ENCODE data around the gene GTF2F2. TPM values are rescaled to one million over a fixed set of nuclear protein-coding genes. Genes with fewer than 3 reads are reported as not detected.
"Not testable (repeated sequence)": the region's sequence is repeated elsewhere in the genome, so short reads cannot be mapped to it uniquely, and the experiment has no call there.

Gene GTF2F2
- total RNA-seq, 1 donor from 2014 or later, result 30.0 TPM

DNA sequence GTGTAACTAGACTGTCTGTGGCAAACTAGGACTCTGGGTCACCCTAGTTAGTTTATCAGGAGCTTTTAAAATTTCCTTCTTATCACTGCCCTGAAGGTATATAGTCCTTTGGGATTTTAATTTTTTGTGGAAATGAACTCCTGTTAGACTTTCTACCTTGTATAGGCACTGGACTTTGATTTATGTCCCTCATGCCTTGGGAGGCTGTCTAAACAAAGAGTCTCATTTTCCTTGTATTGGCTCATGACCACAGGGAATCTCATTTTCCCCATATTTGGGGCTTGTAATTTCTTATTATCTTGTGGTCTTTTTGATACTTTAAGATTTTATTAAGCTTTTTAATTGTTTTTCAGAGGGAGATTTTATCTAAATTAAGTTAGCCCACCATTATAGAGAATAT, 59.1 kb downstream of the GTF2F2 start:
- H3K27ac Mint-ChIP-seq, result no peak overlapping the region
- H3K4me3 Mint-ChIP-seq, result no peak overlapping the region
- no peaks in the 10 kb centered on the region for H3K27me3 Mint-ChIP-seq
- H3K36me3 Mint-ChIP-seq (ENCODE audit: low read depth), result peaks cover 16% of the 10 kb centered on the region
- intact Hi-C loops (cut with micrococcal nuclease), result loop anchor here (2.0 kb wide), 1 partner anchor 17 kb away; no protein-coding TSS in a partner anchor
- H3K9me3 Mint-ChIP-seq, result no peaks in the 10 kb centered on the region
- H3K4me1 Mint-ChIP-seq, result peaks cover 20% of the 10 kb centered on the region
- no peak for DNase-seq

DNA sequence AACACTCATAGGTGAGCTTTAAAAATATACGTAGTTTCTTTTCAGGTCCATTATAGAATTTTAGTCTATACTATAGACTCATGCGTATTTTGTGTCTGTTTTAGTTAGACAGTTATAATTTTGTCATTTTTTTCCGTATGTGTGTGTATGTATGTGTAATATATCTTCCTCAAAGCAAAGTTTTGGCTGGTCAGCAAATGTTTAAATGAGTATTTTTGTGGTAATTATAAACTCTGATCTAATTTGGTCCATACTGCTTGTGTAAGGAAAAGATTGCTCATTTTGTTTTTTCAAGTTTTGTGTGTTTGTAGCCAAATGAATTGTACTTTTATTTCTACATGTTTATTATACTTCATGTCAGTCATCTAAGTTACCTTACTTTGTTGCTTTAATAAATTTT, 60.0 kb downstream of the GTF2F2 start:
- Mint-ChIP-seq H3K36me3 (ENCODE audit: low read depth) (peaks cover 18% of the 10 kb centered on the region), H3K4me3 (no peak overlapping the region), H3K4me1 (peaks cover 24% of the 10 kb centered on the region), H3K27ac (no peak overlapping the region), H3K27me3 (no peaks in the 10 kb centered on the region), H3K9me3 (no peaks in the 10 kb centered on the region)
- intact Hi-C loops (cut with micrococcal nuclease), result no loop called here
- no peak for DNase-seq

DNA sequence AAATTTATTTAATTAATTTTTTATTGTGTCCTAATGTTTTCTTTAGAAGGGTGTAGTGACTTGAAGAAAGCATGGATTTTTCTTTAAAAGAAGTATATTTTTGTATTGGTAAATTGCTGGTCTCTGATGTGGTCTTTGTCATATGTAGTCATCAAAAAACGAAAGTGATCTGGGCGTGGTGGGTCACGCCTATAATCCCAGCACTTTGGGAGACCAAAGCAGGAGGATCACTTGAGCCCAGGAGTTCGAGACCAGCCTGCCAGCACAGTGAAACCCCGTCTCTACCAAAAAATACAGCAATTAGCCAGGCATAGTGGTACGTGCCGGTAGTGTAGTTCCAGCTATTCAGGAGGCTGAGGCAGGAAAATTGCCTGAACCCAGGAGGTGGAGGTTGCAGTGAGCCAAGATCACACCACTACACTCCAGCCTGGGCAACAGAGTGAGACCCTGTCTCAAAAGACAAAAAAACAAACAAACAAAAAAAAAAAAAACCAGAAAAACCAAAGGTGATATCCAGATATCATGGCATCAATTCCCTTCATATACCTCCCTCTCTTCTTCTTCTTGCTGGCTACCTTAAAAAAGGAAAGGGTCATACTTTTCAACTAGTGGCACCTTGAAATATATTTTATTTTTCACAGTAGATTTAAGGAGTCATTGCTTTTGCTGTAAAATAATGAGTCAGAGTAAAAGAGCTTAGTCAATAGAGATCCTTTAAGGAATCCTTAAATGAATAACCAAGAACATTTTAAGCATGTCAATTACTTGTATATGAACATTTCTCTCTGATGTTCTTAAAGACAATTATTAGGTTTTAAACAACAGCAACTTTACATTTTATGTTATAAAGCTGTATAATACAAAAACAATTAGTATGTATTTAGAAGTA, 60.6 kb downstream of the GTF2F2 start:
- Mint-ChIP-seq H3K27me3 (no peaks in the 10 kb centered on the region), H3K9me3 (no peaks in the 10 kb centered on the region), H3K27ac (no peak overlapping the region), H3K4me3 (no peak overlapping the region), H3K4me1 (peaks cover 24% of the 10 kb centered on the region), H3K36me3 (ENCODE audit: low read depth) (peaks cover 18% of the 10 kb centered on the region)
- DNase-seq, result no peak
- intact Hi-C loops (cut with micrococcal nuclease), result no loop called here

DNA sequence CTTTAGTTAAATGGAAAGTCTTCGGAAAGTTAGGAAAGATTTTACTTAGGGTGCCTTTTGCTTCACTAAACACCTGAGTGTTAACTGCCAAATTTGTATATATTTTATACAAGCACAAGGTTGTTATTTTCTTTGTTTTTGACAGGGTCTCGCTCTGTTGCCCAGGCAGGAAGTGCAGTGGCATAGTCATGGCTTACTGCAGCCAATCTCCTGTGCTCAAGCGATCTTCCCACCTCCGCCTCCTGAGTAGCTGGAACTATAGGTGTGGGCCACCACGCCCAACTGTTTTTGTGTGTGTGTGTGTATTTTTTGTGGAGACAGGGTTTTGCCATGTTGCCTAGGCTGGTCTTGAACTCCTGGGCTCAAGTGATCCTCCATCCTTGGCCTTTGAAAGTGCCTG, 64.4 kb downstream of the GTF2F2 start:
- H3K36me3 Mint-ChIP-seq (ENCODE audit: low read depth), result peaks cover 24% of the 10 kb centered on the region
- H3K27me3 Mint-ChIP-seq, result no peaks in the 10 kb centered on the region
- peaks cover 3% of the 10 kb centered on the region for H3K9me3 Mint-ChIP-seq
- H3K4me1 Mint-ChIP-seq, result peaks cover 10% of the 10 kb centered on the region
- no peak overlapping the region for H3K27ac Mint-ChIP-seq
- intact Hi-C loops (cut with micrococcal nuclease), result no loop called here
- no peak overlapping the region for H3K4me3 Mint-ChIP-seq
- no peak for DNase-seq

DNA sequence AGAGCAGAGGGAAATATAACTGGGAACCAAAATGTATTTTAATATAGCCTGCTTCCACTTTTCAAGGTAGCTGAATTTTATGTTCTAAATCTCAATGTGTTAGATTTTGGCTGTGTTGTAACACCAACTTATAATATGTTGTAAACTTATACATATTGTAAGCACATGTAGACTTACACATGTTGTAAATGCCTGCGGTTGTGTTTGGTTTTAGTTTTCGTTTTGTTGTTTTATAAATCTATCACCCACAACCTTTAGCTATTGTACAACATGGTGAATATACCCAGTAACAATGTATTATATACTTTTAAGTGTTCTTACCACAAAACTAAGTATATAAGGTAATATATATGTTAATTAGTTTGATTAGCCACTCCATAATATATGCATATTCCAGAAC, 65.0 kb downstream of the GTF2F2 start:
- Mint-ChIP-seq H3K27me3 (no peaks in the 10 kb centered on the region), H3K4me3 (no peak overlapping the region), H3K4me1 (peaks cover 9% of the 10 kb centered on the region), H3K9me3 (peaks cover 3% of the 10 kb centered on the region), H3K36me3 (ENCODE audit: low read depth) (peaks cover 24% of the 10 kb centered on the region), H3K27ac (no peak overlapping the region)
- intact Hi-C loops (cut with micrococcal nuclease), result no loop called here
- DNase-seq, result no peak

DNA sequence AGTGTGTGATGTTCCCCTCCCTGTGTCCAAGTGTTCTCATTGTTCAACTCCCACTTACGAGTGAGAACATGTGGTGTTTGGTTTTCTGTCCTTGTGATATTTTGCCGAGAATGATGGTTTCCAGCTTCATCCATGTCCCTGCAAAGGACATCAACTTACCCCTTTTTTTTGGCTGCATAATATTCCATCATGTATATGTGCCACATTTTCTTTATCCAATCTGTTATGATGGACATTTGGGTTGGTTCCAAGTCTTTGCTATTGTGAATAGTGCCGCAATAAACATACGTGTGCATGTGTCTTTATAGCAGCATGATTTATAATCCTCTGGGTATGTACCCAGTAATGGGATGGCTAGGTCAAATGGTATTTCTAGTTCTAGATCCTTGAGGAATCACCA, 68.8 kb downstream of the GTF2F2 start:
- H3K4me1 Mint-ChIP-seq; H3K9me3 Mint-ChIP-seq; intact Hi-C loops (cut with micrococcal nuclease); H3K4me3 Mint-ChIP-seq; H3K27me3 Mint-ChIP-seq; DNase-seq; H3K27ac Mint-ChIP-seq: not testable (repeated sequence)
- H3K36me3 Mint-ChIP-seq (ENCODE audit: low read depth), result peaks cover 15% of the 10 kb centered on the region

DNA sequence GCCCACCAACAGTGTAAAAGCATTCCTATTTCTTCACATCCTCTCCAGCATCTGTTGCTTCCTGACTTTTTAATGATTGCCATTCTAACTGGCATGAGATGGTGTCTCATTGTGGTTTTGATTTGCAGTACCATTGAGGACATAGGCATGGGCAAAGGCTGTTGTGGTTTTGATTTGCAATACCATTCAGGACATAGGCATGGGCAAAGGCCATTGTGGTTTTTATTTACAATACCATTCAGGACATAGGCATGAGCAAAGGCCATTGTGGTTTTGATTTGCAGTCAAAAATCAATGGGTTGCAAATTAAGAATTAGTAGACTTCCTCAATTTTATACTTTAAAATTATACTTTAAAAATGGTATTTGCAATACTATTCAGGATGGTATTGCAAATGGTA, 69.2 kb downstream of the GTF2F2 start:
- H3K4me1 Mint-ChIP-seq; H3K27me3 Mint-ChIP-seq; intact Hi-C loops (cut with micrococcal nuclease); H3K4me3 Mint-ChIP-seq; DNase-seq; H3K27ac Mint-ChIP-seq; H3K9me3 Mint-ChIP-seq: not testable (repeated sequence)
- H3K36me3 Mint-ChIP-seq (ENCODE audit: low read depth), result peaks cover 13% of the 10 kb centered on the region

DNA sequence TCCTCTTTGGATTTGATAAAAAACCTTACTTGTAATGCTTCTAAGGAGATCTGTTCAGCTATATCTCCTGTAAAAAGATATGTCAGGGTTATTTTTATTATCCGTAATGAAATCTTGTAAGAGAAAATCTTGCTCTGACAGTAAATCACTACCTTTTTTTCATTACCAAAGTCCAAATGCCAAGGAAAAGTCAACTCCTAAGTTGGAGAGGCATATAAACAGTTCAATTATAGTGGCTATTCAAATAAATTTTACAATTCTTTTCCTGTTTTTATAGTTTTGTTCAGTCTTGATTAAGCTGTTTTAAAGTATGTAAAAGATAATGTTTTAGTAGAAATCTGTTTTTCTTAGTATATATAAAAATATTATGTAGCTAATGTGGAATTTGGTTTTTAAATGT, 71.6 kb downstream of the GTF2F2 start:
- no peaks in the 10 kb centered on the region for H3K27me3 Mint-ChIP-seq
- H3K9me3 Mint-ChIP-seq, result peaks cover 3% of the 10 kb centered on the region
- no peak for DNase-seq
- peaks cover 11% of the 10 kb centered on the region for H3K36me3 Mint-ChIP-seq (ENCODE audit: low read depth)
- intact Hi-C loops (cut with micrococcal nuclease), result no loop called here
- H3K27ac Mint-ChIP-seq, result no peak overlapping the region
- H3K4me3 Mint-ChIP-seq, result no peak overlapping the region
- H3K4me1 Mint-ChIP-seq, result peaks cover 9% of the 10 kb centered on the region

DNA sequence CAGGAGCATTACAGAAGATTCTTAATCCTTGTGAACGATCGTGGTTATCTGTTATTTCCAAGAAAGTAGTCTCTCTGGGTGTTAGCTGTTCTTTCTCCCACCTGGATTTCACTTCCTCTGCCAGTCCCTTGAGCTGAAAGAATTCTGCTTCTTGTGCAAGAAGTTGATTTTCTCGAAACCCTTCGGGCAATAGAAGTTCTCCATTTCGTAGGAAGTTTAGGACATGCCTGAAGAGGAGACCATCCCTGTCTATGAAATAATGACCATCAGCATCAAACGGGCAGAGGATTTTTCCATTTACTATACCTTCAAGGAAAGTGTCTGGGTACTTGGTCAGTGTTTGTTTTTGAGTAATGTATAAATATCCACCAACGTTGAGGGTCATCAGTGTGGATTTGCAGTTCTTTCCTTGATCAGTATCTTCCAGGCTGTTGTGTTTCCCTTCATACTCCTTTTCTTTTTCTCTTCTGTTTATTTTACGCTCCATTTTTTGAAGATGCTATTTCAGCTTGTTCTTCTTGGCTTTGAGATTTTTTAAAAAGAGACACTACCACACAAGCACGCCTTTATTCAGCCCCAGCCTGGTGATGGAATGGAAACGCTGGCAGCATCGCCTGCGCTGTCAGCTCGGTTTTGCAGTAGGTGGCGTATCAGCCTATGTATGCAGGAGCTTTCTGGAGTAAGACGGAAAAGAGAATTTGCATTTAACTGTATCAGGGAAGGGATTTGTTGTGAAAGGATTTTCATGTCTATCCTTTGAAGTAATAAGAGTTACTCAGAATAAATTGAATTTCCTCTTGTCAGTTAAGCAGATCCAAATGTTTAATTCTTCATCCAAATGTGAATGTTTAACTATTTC, 74.0 kb downstream of the GTF2F2 start:
- H3K36me3 Mint-ChIP-seq (ENCODE audit: low read depth), result peaks cover 2% of the 10 kb centered on the region
- intact Hi-C loops (cut with micrococcal nuclease), result no loop called here
- H3K27me3 Mint-ChIP-seq, result no peaks in the 10 kb centered on the region
- H3K4me3 Mint-ChIP-seq, result no peak overlapping the region
- H3K9me3 Mint-ChIP-seq, result no peaks in the 10 kb centered on the region
- H3K27ac Mint-ChIP-seq, result no peak overlapping the region
- DNase-seq, result no peak
- H3K4me1 Mint-ChIP-seq, result peaks cover 10% of the 10 kb centered on the region

DNA sequence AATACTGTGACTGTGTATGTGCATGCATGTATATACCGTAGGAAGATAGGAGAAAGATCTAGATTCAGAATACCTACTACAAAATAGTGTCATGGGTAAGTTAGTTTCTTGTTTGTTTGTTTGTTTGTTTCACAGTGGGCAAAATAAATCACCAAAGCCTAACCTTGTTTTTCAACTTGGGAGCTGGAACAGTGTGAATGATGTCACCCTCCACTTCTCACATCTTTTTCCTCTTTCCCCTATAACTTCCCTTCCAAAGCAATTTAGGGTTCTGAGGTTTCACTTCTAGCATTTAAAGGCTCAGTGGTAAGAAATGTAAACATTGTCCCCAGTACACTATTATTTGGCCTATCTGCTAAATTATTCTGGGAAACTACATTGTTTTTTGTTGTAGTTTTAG, 75.1 kb downstream of the GTF2F2 start:
- no peak for DNase-seq

DNA sequence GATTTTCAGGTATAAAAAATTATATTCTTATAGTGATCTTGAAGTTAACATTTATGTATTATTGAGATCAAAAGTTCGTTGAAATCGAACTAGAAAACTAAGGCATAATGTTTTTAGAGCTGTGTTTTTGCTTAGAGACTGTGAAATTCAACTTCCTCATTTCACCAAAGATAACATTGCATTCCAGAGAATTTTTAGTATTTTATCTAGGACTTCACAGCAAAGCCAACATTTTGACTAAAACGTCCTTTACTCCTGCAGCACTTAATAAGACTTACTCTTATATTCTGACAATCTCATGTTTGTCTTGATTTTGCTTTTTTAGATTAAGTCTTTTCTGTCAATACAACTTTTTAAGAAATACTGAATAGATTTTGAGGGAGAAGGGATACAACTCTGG, 75.8 kb downstream of the GTF2F2 start:
- Mint-ChIP-seq H3K27me3 (no peaks in the 10 kb centered on the region), H3K4me1 (peaks cover 10% of the 10 kb centered on the region), H3K4me3 (no peak overlapping the region), H3K36me3 (ENCODE audit: low read depth) (no peaks in the 10 kb centered on the region), H3K9me3 (no peaks in the 10 kb centered on the region), H3K27ac (no peak overlapping the region)
- intact Hi-C loops (cut with micrococcal nuclease), result no loop called here
- DNase-seq, result no peak

More for the DNA sequence above, 75.1 kb downstream of the GTF2F2 start:
- H3K36me3 Mint-ChIP-seq (ENCODE audit: low read depth), result no peaks in the 10 kb centered on the region
- H3K9me3 Mint-ChIP-seq, result no peaks in the 10 kb centered on the region
- intact Hi-C loops (cut with micrococcal nuclease), result no loop called here
- H3K4me3 Mint-ChIP-seq, result no peak overlapping the region
- no peak overlapping the region for H3K27ac Mint-ChIP-seq
- H3K4me1 Mint-ChIP-seq, result peaks cover 10% of the 10 kb centered on the region
- no peaks in the 10 kb centered on the region for H3K27me3 Mint-ChIP-seq

DNA sequence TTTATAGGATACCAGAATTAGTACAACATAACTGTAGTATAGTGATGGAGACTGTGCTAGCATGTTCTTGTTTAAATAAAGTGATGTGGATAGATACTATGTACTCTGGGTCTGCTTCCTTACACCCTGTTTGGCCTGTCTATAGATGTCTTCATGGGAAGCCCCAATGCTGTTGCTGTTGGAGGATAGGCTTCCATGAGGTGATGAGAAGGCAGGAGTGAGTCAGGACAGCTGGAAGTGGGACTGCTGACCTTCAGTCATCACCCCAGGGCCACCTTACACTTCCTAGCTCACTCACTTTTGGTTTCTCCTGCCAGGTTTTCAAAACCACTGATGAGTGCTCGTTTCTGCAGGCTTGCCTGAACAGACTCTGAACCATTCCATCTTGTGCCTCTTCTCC, 76.3 kb downstream of the GTF2F2 start:
- no peak overlapping the region for H3K4me3 Mint-ChIP-seq
- intact Hi-C loops (cut with micrococcal nuclease), result no loop called here
- peaks cover 10% of the 10 kb centered on the region for H3K4me1 Mint-ChIP-seq
- no peaks in the 10 kb centered on the region for H3K27me3 Mint-ChIP-seq
- no peak overlapping the region for H3K27ac Mint-ChIP-seq
- no peaks in the 10 kb centered on the region for H3K9me3 Mint-ChIP-seq
- DNase-seq, result no peak
- no peaks in the 10 kb centered on the region for H3K36me3 Mint-ChIP-seq (ENCODE audit: low read depth)

DNA sequence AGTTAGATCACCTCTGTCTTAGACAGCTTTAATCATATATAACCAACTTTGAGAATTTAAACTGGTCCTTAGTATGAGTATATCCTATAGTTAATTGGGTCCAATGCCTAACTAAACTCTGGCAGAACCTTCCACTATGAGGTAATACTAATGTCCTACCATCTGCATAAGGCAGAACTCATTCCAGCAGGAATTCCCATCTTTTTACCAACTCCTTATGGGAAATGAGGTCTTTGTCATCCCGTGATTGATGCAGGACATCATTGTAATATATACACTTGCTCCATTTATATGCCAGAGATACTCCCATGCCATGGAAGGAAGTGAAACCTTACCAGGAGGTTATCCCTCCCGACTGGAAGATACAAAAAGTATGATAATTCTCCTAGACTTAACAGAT, 77.7 kb downstream of the GTF2F2 start:
- peaks cover 4% of the 10 kb centered on the region for H3K9me3 Mint-ChIP-seq
- intact Hi-C loops (cut with micrococcal nuclease), result no loop called here
- H3K4me3 Mint-ChIP-seq, result no peak overlapping the region
- H3K27ac Mint-ChIP-seq, result no peak overlapping the region
- DNase-seq, result no peak
- peaks cover 11% of the 10 kb centered on the region for H3K4me1 Mint-ChIP-seq
- H3K27me3 Mint-ChIP-seq, result no peaks in the 10 kb centered on the region
- peaks cover 4% of the 10 kb centered on the region for H3K36me3 Mint-ChIP-seq (ENCODE audit: low read depth)

DNA sequence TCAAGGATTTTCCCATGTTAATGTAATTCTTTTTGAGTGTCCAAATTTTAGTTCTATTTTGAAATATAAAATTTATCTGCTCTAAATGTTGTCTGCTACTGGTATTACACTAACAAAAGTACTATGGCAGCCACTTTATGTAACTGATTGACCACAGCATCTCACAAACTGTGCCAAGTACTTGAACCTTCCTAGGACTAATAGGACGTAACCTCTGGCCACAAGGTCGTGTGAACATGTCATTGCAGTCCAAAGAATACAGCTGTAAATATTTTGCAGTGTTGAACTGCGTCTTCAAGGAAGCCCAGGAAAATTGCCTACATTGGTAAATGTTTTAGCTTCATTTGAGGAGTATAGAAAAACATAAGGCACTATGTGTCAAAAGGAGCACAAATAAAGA, 78.6 kb downstream of the GTF2F2 start:
- Mint-ChIP-seq H3K4me1 (peaks cover 11% of the 10 kb centered on the region), H3K4me3 (no peak overlapping the region), H3K9me3 (peaks cover 4% of the 10 kb centered on the region), H3K27ac (no peak overlapping the region), H3K36me3 (ENCODE audit: low read depth) (peaks cover 4% of the 10 kb centered on the region), H3K27me3 (no peaks in the 10 kb centered on the region)
- DNase-seq, result no peak
- intact Hi-C loops (cut with micrococcal nuclease), result no loop called here

Measured in activated CD4-positive, alpha-beta T cell treated with anti-CD3 and anti-CD28 coated beads, Interleukin-2, amount 10 ng/mL, durations not matched to agents 24 days and 14 days (primary cell).